Left lung (tissue), 10 donors: ENCODE measurements around the gene DIPK1C. TPM values are rescaled to one million over a fixed set of nuclear protein-coding genes. Genes with fewer than 3 reads are reported as not detected.

Experiments used
- ATAC-seq: fragments of 200-7000 bp; cut with Tn5 transposase; one replicate; pipeline ENCODE4 v1.9.1; 2020; ENCODE audit warnings: moderate library complexity
- DNase-seq, 4 donors: peaks; one replicate each; pipeline ENCODE4 v3.0.0-alpha.2; 2013 to 2020
- H3K27ac ChIP-seq, 2 donors: fragments of 200-600 bp; sonication (generic) in 1 of 2; one replicate each; pipeline versions ENCODE4 v1.5.0 to v1.8.0; 2020 to 2021
- H3K27me3 ChIP-seq, 2 donors: fragments of 200-600 bp; sonication (generic) in 1 of 2; one replicate each; pipeline versions ENCODE4 v1.5.0 to v1.8.0; 2020 to 2021
- H3K36me3 ChIP-seq, 2 donors: fragments of 200-600 bp; sonication (generic) in 1 of 2; one replicate each; pipeline versions ENCODE4 v1.5.0 to v1.8.0; 2020 to 2021
- H3K4me1 ChIP-seq, 2 donors: fragments of 200-600 bp; one replicate each; pipeline ENCODE4 v1.8.0; 2021
- H3K4me3 ChIP-seq, 2 donors: fragments of 200-600 bp; sonication (generic) in 1 of 2; one replicate each; pipeline versions ENCODE4 v1.5.0 to v1.8.0; 2020 to 2021; ENCODE audit warnings: mild to moderate bottlenecking in 1 of 2
- H3K9me3 ChIP-seq, 2 donors: fragments of 200-600 bp; sonication (generic) in 1 of 2; one replicate each; pipeline versions ENCODE4 v1.5.0 to v1.8.0; 2020 to 2021
- intact Hi-C, 2 donors: fragments of 100-400 bp; cut with DNase I; formaldehyde crosslinking; loops; one replicate each; pipeline versions ENCODE4 v1.11.2 to v1.14.2; 2022
- polyA plus RNA-seq, 6 donors: library from polyadenylated mRNA; unstranded; fragments of 120-200 nt; gene quantifications; one replicate each; pipeline ENCODE4 v1.2.1, GENCODE V29; 2013; ENCODE audit not compliant: insufficient read length in 6 of 6
- total RNA-seq, 2 donors: library from RNA; stranded (reverse); fragmentation: NEBNext Ultra II Directional; extraction: Animal tissue kit (Norgen Biotek cat#: 25700); gene quantifications; one replicate each; pipeline ENCODE4 v1.2.1, GENCODE V29; 2021
- TF ChIP-seq, protein P1 (sequence below), 2 donors: fragments of 200-600 bp; sonication (generic) in 1 of 2; IDR thresholded peaks; one replicate each; pipeline versions ENCODE4 v1.5.0 to v1.8.0; 2021; ENCODE audit warnings: antibody characterized with exemption in 2 of 2
- donor health status: DM: no; HTN: yes; CAD: no.
- donor health status: DM: no; HTN: no; CAD: no.

The DIPK1C gene
- total and polyA plus RNA-seq, 8 donors = 0.09 to 0.31 (median 0.21) TPM; not detected in 3

DNA sequence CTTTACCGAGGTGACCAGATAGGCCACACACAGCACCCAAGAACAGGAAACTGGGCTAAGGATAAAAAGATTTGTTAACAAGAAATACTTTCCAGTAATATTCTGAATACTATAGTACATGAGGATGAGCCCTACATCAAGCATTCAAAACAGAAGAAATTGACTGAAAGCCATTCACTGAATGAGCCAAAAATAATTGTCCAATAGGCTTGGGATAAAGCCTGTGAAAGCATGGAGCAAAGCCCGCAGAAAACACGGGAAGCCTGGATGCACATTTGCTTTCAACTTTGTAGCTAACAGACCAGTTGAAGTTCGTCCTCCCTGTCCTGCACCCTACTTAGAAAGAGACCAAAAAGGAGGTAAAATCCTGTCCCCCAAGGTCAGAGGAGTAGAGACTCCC, 56.3 kb downstream of the DIPK1C start:
- H3K27ac ChIP-seq = no peak overlapping the region
- no peak overlapping the region for H3K4me3 ChIP-seq
- TF ChIP-seq, protein P1, sequence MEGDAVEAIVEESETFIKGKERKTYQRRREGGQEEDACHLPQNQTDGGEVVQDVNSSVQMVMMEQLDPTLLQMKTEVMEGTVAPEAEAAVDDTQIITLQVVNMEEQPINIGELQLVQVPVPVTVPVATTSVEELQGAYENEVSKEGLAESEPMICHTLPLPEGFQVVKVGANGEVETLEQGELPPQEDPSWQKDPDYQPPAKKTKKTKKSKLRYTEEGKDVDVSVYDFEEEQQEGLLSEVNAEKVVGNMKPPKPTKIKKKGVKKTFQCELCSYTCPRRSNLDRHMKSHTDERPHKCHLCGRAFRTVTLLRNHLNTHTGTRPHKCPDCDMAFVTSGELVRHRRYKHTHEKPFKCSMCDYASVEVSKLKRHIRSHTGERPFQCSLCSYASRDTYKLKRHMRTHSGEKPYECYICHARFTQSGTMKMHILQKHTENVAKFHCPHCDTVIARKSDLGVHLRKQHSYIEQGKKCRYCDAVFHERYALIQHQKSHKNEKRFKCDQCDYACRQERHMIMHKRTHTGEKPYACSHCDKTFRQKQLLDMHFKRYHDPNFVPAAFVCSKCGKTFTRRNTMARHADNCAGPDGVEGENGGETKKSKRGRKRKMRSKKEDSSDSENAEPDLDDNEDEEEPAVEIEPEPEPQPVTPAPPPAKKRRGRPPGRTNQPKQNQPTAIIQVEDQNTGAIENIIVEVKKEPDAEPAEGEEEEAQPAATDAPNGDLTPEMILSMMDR (IDR thresholded peaks at IDR 0.05) = no peak
- H3K27me3 ChIP-seq = no peaks in the 10 kb centered on the region
- H3K4me1 ChIP-seq = peaks cover 10 to 33% of the 10 kb centered on the region in 2 donors
- H3K36me3 ChIP-seq = no peaks in the 10 kb centered on the region
- DNase-seq (peak in 1 of 4 donors; percentile 24), ATAC-seq (no peak)
- intact Hi-C loops = no loop called here
- H3K9me3 ChIP-seq = no peaks in the 10 kb centered on the region

DNA sequence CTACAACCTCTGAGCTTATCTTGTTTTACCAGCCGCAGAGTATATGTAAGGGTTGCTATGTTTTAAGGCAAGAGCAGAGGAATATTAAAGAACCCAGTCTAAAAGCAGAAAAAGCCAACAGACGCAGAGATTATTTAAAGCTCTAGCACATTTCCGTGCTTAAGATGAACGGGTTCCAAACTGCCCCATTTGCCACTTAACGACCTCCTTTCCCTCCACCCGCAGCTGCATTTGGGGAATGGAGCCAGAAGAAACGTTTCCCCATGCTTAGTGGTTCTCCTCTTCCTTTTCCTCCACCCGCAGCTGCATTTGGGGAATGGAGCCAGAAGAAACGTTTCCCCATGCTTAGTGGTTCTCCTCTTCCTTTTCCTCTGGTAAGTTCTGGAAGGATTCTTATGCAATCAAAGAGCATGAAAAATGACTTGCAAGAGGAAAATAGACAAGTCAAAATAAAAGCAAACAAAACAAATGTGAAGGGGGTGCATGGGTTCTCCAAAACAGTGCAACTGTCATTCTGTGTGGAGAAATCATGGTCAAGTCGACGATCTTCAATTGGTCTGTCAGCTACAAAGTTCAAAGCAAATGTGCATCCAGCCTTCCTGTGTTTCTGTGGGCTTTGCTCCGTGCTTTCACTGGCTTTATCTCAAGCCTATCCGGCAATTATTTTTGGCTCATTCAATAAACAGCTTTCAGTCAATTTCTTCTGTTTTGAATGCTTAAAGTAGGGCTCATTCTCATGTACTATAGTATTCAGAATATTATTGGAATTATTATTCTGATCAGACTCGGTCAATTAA, 57.8 kb downstream of the DIPK1C start:
- no peak for ATAC-seq
- no peaks in the 10 kb centered on the region for H3K27me3 ChIP-seq
- TF ChIP-seq, protein P1 (IDR thresholded peaks at IDR 0.05) = no peak

DNA sequence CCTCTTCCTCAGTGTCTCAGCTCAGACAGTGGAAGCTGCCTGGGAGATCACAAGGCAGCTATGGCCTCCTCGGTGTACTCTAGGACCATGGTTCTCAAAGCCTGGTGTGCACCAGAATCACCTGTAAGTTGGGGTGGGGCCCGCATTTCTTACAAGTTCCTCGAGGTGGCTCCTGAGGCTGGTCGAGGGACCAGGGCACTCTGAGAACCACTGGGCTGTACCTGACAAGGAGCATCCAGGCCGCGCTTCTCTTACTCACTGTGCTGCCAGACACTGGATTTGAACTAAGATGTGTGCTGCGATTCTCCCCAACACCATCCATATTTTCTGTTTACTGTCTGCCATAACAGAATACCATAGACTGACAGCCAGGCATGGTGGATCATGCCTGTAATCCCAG, 59.5 kb downstream of the DIPK1C start:
- DNase-seq (no peak), ATAC-seq (no peak)
- H3K4me3 ChIP-seq = no peak overlapping the region
- H3K27ac ChIP-seq = no peak overlapping the region
- intact Hi-C loops = no loop called here
- H3K4me1 ChIP-seq = peaks cover 11 to 36% of the 10 kb centered on the region in 2 donors
- H3K27me3 ChIP-seq = no peaks in the 10 kb centered on the region
- H3K9me3 ChIP-seq = no peaks in the 10 kb centered on the region
- no peaks in the 10 kb centered on the region for H3K36me3 ChIP-seq
- TF ChIP-seq, protein P1 (IDR thresholded peaks at IDR 0.05) = no peak

More for the DNA sequence above, 57.8 kb downstream of the DIPK1C start:
- Histone ChIP-seq H3K27ac (no peak overlapping the region), H3K36me3 (no peaks in the 10 kb centered on the region), H3K4me1 (peaks cover 11 to 36% of the 10 kb centered on the region in 2 donors), H3K9me3 (no peaks in the 10 kb centered on the region), H3K4me3 (no peak overlapping the region)
- intact Hi-C loops = no loop called here
- DNase-seq = no peak

DNA sequence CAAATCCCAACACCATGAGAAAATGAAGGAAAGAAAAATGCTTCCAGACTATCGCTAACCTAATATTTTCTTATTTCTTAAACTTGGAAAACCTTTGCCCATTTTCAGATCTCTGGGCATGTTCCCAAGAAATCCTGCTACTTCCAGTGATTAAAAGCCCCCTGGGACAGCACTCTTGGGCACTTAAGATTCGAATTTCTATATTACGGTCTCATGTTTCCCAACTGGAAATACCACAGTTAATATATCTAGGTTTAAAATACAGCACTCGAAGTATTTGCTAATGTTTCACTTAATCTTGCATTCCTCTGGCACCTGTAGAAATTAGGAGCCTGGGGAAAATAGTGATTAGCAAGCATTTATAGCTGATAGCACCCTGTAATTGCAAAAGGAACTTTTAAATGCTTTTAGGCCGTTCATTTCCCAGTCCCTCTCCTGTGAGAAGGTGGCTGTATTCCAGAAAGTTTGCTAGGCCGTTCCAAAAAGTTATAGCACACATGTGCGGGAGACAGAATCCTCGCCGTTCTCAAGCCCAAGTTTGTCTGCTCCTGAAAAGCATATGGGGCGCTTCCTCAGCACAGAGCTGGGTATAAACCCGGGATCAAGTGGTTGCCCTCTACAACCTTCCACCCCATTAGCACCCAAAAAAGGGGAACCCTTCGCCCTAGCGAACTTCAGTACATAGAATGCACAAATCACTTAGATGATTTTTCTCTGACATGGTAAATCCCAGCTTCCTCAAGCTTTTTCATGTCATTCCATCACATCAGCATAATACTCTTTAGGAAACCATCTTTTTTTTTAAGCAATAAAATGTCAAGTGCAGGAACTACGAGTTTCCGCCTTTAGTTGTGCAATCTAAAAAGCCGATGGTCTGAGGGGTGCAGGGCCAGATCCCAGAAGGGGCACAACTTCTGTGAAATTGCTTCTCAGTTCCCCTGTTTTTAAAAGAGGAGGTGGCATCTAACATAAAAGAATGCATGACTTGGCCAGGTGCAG, 60.6 kb downstream of the DIPK1C start:
- DNase-seq (peak in 2 of 4 donors; percentile 71 to 73), ATAC-seq (peak; percentile 32)
- Histone ChIP-seq H3K4me1 (peaks cover 11 to 36% of the 10 kb centered on the region in 2 donors), H3K4me3 (no peak overlapping the region), H3K27me3 (no peaks in the 10 kb centered on the region), H3K9me3 (no peaks in the 10 kb centered on the region), H3K36me3 (no peaks in the 10 kb centered on the region), H3K27ac (peak overlapping the region; percentile 6 to 18)
- TF ChIP-seq, protein P1 (IDR thresholded peaks at IDR 0.05) = no peak
- intact Hi-C loops = no loop called here
